H1 (cell line): Measurements from ENCODE around the gene VPS35L.

Source experiments
- CEBPB ChIP-seq: IDR thresholded peaks from 2 replicates; pipeline ENCODE4 v1.6.1; 2012; ENCODE audit warnings: low read depth, low read length
- CREB1 ChIP-seq: IDR thresholded peaks from 2 replicates; pipeline ENCODE4 v1.6.1; 2012; ENCODE audit warnings: inconsistent platforms
- EGR1 ChIP-seq: IDR thresholded peaks from 2 replicates; pipeline ENCODE4 v1.6.1; 2011; ENCODE audit warnings: low read depth, low read length, borderline replicate concordance
- JUN ChIP-seq: IDR thresholded peaks from 2 replicates; pipeline ENCODE4 v1.6.1; 2011; ENCODE audit warnings: low read depth, mild to moderate bottlenecking, improper control_type of control experiment, low read length
- TF ChIP-seq, protein P1 (sequence below), 3 experiments: IDR thresholded peaks; 1 replicate in 2 of 3; 2 replicates in 1 of 3; pipeline versions ENCODE4 v1.5.1 to v1.6.1; 2011; ENCODE audit warnings: low read length in 3 of 3, mild to moderate bottlenecking in 3 of 3, inconsistent platforms in 2 of 3, low read depth in 1 of 3, moderate library complexity in 1 of 3; ENCODE audit not compliant: insufficient read depth in 1 of 3; ENCODE audit errors: control extremely low read depth in 1 of 3

DNA sequence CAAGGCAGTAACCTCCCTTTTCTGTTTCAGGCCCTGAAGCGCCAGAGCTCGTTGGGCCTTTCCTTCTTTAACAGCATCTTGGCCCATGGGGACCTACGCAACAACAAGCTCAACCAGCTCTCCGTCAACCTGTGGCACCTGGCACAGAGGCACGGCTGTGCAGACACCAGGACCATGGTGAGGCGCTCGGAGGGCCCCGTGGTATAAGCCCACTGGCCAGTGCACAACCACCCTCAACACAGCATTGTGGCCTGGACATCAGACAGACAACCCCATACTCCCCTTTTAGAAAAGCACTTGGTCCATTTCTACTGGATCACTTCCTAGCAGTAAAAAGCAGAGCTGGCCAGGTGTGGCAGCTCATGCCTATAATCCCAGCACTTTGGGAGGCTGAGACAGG is 144.0 kb downstream of the VPS35L start:
- TF ChIP-seq, protein P1, sequence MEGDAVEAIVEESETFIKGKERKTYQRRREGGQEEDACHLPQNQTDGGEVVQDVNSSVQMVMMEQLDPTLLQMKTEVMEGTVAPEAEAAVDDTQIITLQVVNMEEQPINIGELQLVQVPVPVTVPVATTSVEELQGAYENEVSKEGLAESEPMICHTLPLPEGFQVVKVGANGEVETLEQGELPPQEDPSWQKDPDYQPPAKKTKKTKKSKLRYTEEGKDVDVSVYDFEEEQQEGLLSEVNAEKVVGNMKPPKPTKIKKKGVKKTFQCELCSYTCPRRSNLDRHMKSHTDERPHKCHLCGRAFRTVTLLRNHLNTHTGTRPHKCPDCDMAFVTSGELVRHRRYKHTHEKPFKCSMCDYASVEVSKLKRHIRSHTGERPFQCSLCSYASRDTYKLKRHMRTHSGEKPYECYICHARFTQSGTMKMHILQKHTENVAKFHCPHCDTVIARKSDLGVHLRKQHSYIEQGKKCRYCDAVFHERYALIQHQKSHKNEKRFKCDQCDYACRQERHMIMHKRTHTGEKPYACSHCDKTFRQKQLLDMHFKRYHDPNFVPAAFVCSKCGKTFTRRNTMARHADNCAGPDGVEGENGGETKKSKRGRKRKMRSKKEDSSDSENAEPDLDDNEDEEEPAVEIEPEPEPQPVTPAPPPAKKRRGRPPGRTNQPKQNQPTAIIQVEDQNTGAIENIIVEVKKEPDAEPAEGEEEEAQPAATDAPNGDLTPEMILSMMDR (IDR thresholded peaks at IDR 0.05; ENCODE audit: control extremely low read depth in 1 of 3, insufficient read depth in 1 of 3, low read depth in 1 of 3, low read length in 3 of 3): no peak
- TF ChIP-seq EGR1 (no peak), CEBPB (no peak), JUN (no peak), CREB1 (no peak)
